Measurements from ENCODE around the gene MSH2.
"Not testable (repeated sequence)": the region's sequence is repeated elsewhere in the genome, so short reads cannot be mapped to it uniquely, and the experiment has no call there.

MSH2 gene

GRCh38 chr2:47407976-47408375, 5.0 kb downstream of the MSH2 start:
- DNase-seq (ENCODE audit: low read depth), result not testable (repeated sequence)

GRCh38 chr2:47414682-47415458, 11.9 kb downstream of the MSH2 start:
- DNase-seq (ENCODE audit: low read depth), result no peak

DNA sequence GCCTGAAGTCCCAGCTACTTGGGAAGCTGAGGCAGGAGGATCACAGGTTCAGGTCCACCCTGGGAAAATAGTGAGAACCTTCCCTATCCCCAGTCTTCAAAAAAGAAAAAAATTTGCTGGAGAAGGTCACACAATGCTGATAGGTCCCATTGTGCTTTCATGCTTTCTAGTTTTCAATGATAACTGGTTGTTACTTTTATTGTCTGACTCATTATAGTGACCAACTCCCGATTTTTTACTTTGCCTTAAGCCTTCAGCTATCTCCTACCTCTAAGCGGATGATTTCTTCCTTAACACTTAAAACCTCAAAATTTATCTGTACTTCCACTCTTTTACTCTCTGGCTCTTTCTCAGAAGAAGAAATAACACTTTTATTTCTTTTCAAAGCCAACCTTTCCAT, 17.3 kb downstream of the MSH2 start:
- no peak for DNase-seq (ENCODE audit: low read depth)

DNA sequence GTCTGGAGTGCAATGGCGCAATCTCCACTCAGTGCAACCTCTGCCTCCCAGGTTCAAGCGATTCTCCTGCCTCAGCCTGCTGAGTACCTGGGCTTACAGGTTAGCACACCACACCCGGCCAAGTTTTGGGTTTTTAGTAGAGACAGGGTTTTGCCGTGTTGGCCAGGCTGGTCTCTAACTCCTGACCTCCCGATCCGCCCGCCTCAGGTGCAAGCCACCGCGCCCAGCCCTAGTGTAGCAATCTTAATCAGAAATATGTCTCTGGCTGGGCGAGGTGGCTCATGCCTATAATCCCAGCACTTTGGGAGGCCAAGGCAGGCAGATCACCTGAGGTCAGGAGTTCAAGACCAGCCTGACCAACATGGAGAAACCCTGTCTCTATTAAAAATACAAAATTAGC, 17.7 kb downstream of the MSH2 start:
- DNase-seq (ENCODE audit: low read depth), result not testable (repeated sequence)

DNA sequence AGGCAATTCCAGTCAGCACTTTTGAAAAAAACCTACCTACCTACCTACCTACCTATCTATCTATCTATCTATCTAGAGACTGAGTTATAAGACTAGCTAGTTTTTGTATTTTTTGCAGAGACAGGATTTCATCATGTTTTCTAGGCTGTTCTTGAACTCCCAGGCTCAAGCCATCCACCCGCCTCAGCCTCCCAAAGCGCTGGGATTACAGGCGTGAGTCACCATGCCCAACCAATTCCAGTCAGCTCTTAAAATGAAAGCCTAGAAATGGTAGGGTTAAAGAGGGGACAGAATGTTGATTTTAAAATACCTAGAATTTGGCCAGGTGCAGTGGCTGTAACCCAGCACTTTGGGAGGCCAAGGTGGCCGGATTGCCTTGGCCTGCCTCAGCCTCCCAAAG, 19.1 kb downstream of the MSH2 start:
- no peak for DNase-seq (ENCODE audit: low read depth)

GRCh38 chr2:47422560-47422959, 19.6 kb downstream of the MSH2 start:
- DNase-seq (ENCODE audit: low read depth), result no peak

DNA sequence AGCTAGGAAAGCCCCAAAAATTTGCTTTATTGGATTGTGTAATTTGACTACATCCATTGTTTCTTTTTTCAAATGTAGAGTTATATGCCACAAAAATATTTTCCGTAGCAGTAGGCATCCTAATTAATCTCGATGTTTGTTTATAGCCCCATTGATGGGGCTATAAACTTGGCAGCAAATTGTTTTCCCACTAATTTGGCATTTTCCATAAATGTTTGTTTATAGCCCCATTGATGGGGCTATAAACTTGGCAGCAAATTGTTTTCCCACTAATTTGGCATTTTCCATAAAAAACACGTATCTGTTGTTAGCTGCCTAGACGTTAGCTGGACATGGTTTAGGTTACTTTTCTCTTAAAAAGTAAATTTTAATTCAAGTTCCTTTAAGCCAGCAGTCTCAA, 23.8 kb downstream of the MSH2 start:
- no peak for DNase-seq (ENCODE audit: low read depth)

DNA sequence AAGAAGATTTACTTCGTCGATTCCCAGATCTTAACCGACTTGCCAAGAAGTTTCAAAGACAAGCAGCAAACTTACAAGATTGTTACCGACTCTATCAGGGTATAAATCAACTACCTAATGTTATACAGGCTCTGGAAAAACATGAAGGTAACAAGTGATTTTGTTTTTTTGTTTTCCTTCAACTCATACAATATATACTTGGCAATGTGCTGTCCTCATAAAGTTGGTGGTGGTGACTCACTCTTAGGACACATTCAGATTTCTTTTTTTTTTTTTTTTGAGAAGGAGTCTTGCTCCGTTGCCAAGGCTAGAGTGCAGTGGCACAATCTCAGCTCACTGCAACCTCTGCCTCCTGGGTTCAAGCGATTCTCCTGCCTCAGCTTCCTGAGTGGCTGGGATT, 26.8 kb downstream of the MSH2 start:
- no peak for DNase-seq (ENCODE audit: low read depth)

GRCh38 chr2:47433006-47433405, 30.1 kb downstream of the MSH2 start:
- not testable (repeated sequence) for DNase-seq (ENCODE audit: low read depth)

DNA sequence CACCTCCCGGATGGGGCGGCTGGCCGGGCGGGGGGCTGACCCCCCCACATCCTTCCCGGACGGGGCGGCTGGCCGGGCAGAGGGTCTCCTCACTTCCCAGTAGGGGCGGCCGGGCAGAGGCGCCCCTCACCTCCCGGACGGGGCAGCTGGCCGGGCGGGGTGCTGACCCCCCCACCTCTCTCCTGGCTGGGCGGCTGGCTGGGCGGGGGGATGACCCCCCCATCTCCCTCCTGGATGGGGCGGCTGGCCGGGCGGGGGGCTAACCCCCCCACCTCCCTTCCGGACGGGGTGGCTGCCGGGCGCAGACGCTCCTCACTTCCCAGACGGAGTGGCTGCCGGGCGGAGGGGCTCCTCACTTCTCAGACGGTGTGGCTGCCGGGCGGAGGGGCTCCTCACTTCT, 30.5 kb downstream of the MSH2 start:
- DNase-seq (ENCODE audit: low read depth), result not testable (repeated sequence)

DNA sequence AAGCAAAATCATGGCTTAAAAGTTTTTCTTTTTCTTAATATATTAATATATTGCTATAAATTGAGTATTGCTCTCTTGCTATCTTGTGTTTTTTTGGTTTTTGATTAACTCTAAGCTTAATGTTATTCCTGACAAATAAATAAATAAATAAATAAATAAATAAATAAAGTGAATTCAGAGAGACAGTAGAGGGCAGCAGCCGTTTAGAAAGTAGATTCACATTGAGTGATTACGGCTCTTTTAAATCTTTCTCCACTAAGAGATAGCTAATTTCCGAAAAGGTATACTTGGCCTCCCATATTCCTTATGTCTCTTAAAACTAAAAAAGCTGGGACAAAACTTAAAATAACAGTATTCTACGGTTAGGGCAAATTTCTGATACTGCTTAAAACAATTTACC, 34.3 kb downstream of the MSH2 start:
- no peak for DNase-seq (ENCODE audit: low read depth)

- no peak for DNase-seq (ENCODE audit: low read depth)
Measured at GRCh38 chr2:47438106-47438505, 35.1 kb downstream of the MSH2 start.

DNA sequence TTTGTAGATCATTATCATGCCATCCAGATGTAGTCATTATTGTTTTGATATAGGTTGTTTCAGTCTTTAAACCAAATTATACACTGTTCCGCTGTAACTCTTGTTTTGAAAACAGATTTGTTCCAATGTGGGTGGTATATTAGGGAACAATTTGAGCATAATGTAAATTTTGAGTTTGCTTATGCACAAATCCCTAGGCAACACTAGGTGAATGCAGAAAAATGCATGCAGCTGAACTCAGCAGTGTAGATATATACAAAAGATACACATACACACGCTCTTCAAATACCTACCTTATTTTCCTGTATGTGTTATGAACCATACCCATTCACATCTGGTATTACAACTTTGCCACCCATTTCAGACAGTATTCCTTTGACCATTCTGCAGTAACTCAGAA, 35.8 kb downstream of the MSH2 start:
- DNase-seq (ENCODE audit: low read depth), result no peak

DNA sequence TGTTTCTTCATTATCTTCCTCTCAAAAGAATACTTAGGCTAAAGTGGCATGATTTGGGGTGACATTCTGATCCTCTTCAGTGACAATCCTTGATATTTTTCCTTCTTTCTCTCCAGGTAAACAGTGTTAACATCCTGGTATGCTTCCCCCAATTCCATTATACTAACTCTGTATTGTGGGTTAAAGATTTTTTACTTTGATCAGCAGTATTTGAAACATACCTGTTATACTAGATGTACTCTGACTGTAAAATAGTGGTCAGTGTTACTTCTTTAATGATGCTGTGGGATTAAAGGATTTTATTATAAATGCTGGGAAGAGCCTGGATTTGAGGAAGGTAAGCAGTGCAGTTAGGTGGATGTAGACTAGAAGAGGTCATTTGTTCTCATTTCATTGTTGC, 48.8 kb downstream of the MSH2 start:
- no peak for DNase-seq (ENCODE audit: low read depth)

DNA sequence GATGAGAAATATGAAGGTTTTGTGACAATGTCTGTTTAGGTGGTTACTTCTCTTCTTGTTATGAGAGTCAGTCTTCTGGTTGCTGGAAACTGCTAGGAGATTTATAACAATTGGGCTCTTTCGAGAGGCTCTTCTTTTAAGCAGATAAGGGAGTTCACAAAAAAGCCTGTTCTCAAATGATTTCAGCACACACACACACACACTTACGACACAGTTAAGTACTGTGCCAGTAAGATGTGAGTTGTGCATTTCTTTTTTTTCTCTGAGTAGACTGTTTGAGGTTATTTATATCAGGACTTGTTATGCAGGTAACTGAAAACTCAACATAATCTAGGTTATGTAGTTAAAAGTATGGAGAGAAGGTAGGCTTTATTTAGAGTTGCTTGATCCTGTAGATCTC, 49.8 kb downstream of the MSH2 start:
- no peak for DNase-seq (ENCODE audit: low read depth)

DNA sequence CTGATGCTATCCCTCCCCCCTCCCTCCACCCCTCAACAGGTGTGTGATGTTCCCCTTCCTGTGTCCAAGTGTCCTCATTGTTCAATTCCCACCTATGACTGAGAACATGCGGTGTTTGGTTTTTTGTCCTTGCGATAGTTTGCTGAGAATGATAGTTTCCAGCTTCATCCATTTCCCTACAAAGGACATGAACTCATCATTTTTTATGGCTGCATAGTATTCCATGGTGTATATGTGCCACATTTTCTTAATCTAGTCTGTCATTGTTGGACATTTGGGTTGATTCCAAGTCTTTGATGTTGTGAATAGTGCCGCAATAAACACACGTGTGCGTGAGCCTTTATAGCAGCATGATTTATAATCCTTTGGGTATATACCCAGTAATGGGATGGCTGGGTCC, 51.9 kb downstream of the MSH2 start:
- DNase-seq (ENCODE audit: low read depth), result not testable (repeated sequence)

DNA sequence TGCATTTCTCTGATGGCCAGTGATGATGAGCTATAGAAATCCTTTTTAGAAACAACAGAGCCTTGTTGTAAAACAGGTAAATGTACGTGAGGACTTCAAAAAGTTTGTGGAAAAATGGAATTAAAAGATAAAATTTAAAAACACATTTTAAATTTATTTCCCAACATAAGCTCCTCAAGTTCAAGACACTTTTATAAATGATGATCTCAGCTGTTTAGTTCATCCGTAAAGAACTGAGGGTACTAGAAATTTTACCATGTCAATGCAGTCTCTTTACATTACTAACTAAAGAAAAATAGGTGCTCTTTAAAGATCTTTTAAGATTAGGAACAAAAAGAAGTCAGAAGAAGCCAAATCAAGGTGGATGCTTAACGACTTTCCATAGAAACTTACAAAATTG, 52.5 kb downstream of the MSH2 start:
- no peak for DNase-seq (ENCODE audit: low read depth)

GRCh38 chr2:47456851-47457250, 53.9 kb downstream of the MSH2 start:
- no peak for DNase-seq (ENCODE audit: low read depth)

DNA sequence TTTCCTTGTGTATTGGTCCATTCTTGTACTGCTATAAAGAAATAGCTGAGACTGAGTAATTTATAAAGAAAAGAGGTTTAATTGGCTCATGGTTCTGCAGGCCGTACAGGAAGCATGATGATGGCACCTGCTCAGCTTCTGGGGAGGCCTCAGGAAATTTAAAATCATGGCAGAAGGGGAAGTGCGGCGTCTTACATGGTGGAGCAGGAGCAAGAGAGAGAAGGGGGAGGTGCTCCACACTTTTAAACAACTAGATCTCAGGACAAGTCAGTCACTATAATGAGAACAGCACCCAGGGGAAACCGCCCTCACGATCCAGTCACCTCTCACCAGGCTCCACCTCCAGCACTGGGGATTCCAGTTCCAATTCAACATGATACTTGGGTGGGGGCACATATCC, 54.3 kb downstream of the MSH2 start:
- DNase-seq (ENCODE audit: low read depth), result no peak

- no peak for DNase-seq (ENCODE audit: low read depth)
Measured at GRCh38 chr2:47459021-47459420, 56.1 kb downstream of the MSH2 start.

DNA sequence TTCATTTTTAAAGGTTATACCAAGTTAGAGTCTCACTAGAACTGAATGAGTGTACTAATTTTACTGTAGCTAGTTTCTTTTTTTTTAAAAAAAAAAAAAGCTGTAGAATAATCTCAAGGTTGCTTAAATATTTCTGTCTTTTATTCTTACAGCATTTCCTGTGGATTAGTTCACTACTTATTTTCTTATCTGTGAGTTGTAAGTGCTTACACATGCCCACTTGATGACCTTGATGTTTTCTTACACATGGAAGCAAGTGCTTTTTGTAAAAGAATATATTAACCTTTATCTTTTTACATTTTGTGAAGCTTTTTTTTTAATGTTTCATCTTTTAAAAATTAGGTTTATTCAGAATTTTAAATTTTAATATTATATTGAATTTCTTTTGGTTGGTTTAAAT, 57.8 kb downstream of the MSH2 start:
- no peak for DNase-seq (ENCODE audit: low read depth)

DNA sequence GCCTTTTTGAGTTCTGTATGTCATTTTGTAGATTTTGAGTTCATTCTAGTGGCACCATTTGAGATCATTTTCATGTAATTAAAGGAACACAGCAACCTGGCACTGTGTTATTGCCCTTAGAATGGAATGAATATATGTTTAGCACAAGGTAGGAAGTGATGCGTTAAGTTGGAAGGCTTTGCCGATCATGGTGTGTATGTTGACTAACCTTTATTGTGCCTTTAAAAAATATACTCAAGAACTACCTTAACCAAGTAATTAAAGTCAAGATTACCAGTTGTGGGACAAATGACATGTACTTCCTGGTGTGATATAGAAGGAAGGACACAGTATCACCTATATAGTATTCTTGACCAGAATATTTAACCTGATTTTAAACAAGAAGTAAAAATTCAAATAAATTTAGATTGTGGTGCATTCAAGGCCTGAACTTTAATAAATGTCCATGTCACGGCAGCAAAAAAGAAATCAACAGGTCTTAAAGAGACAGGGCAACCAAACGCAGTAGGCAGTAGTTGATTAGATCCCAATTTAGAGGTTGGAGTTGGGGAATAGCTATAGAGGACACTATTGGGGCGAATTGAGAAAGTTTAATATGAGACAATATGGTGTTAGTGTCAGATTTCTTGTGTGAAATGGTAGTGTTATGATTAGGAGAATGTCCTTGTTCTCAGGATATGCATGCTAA, 68.6 kb downstream of the MSH2 start:
- DNase-seq (ENCODE audit: low read depth), result no peak

GRCh38 chr2:47479863-47480262, 76.9 kb downstream of the MSH2 start:
- no peak for DNase-seq (ENCODE audit: low read depth)

DNA sequence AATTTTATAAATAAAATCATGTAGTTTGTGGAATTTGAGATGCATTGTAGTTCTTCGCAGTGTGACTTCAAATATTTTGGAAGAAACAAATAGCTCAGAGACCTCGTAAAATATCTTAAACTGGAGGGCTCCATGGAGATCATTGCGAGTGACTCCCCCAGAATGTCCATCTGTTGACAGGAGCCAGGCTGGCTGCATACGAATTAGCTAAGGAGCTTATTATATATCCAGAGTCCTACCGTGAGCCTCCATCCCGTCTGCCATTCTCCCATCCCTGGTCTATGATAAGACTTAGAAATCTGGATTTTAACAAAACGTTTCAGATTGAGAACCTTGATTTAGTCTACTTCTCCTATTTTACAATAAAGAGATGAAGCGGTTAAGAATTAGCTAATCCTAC, 80.2 kb downstream of the MSH2 start:
- DNase-seq (ENCODE audit: low read depth), result no peak

Data from T follicular helper cell (primary cell).